K562 (cell line): ENCODE results near the gene VSTM5. TPM values are rescaled to one million over a fixed set of nuclear protein-coding genes. Genes with fewer than 3 reads are reported as not detected.
A peak's percentile ranks its signal among the peaks of the same experiment; 100 is the strongest.

Source experiments
- ATAC-seq: fragments of 200-7000 bp; cut with Tn5 transposase; 3 replicates; pipeline ENCODE4 v1.9.1; 2020; ENCODE audit warnings: moderate library complexity
- BruUV-seq: library from RNA; stranded (reverse); fragments of 400-500 nt; replicated peaks from 2 replicates; lab custom pipeline; 2021; lab: Mats Ljungman, UMichigan
- CTCF ChIA-PET: fragments of 300-600 bp; formaldehyde crosslinking; extraction: SDS; loops from one replicate; lab custom pipeline; 2021; ENCODE audit warnings: low intra/inter-chr PET ratio; lab: Yijun Ruan, JAX
- POLR2A ChIA-PET: fragments of 300-600, 350-650 bp; sonication (Branson Sonifier 250); formaldehyde crosslinking; extraction: SDS; loops from one replicate; lab custom pipeline; 2021; ENCODE audit warnings: antibody characterized with exemption, inconsistent platforms; lab: Yijun Ruan, JAX
- DNase-seq, 4 experiments: peaks; one replicate each; pipeline versions ENCODE4 v3.0.0 to v3.0.0-alpha.2; 2011 to 2018; ENCODE audit warnings: low spot score in 3 of 4, mixed read lengths in 3 of 4; ENCODE audit errors: extremely low read depth in 1 of 4
- FAIRE-seq: peaks from 2 replicates; lab custom pipeline; 2011; peaks lifted over from hg19 to GRCh38; lab: Jason Lieb, UNC
- H2AFZ ChIP-seq: 2 replicates; pipeline ENCODE4 v1.6.0; 2011; ENCODE audit warnings: low read depth, low read length, control low read depth, inconsistent platforms
- H3K27ac ChIP-seq: fragments of 200-600 bp; 3 replicates; pipeline ENCODE4 v1.8.0; 2011; ENCODE audit warnings: low read depth, mild to moderate bottlenecking, control low read depth, inconsistent platforms, low read length, moderate library complexity, mixed read lengths; ENCODE audit errors: extremely low read depth
- H3K27me3 ChIP-seq, 2 experiments: fragments of 300-600 bp in 1 of 2; 2 replicates in 1 of 2; 3 replicates in 1 of 2; pipeline versions ENCODE4 v1.6.0 to v1.8.0; 2011; ENCODE audit warnings: inconsistent platforms in 2 of 2, low read length in 2 of 2, mild to moderate bottlenecking in 1 of 2, mixed read lengths in 1 of 2, moderate library complexity in 1 of 2; ENCODE audit not compliant: control insufficient read depth in 2 of 2, insufficient read depth in 2 of 2
- H3K36me3 ChIP-seq: fragments of 300-600 bp; 3 replicates; pipeline ENCODE4 v1.8.0; 2011; ENCODE audit warnings: mild to moderate bottlenecking, low read length, inconsistent platforms; ENCODE audit not compliant: control insufficient read depth, insufficient read depth
- H3K4me1 ChIP-seq, 2 experiments: fragments of 200-600 bp in 1 of 2; replicated peaks in 1 of 2; 2 replicates in 1 of 2; 3 replicates in 1 of 2; pipeline versions ENCODE4 v1.5.1 to v1.8.0; 2011; ENCODE audit warnings: inconsistent platforms in 2 of 2, low read length in 2 of 2, mild to moderate bottlenecking in 1 of 2, mixed read lengths in 1 of 2, moderate library complexity in 1 of 2; ENCODE audit not compliant: control insufficient read depth in 2 of 2, insufficient read depth in 2 of 2
- H3K4me2 ChIP-seq: 2 replicates; pipeline ENCODE4 v1.6.1; 2011; ENCODE audit warnings: low read length, control low read depth, inconsistent platforms, mixed read lengths; ENCODE audit not compliant: insufficient read depth
- H3K4me3 ChIP-seq: fragments of 200-600 bp; sonication (generic), shearing (Covaris generic); 2 replicates; pipeline ENCODE4 v1.5.1; 2016; ENCODE audit warnings: control low read depth, inconsistent platforms
- H3K79me2 ChIP-seq: fragments of 200-600 bp; 3 replicates; pipeline ENCODE4 v1.8.0; 2011; ENCODE audit warnings: low read length, inconsistent platforms; ENCODE audit not compliant: control insufficient read depth, insufficient read depth
- H3K9ac ChIP-seq, 2 experiments: 2 replicates each; pipeline versions ENCODE4 v1.6.0 to v1.6.1; 2011; ENCODE audit warnings: low read depth in 2 of 2, low read length in 2 of 2, control low read depth in 1 of 2, inconsistent platforms in 1 of 2, mild to moderate bottlenecking in 1 of 2, mixed read lengths in 1 of 2; ENCODE audit not compliant: insufficient read depth in 1 of 2
- H3K9me1 ChIP-seq: one replicate; pipeline ENCODE4 v1.6.0; 2011; ENCODE audit warnings: inconsistent platforms, mild to moderate bottlenecking, low read length, moderate library complexity; ENCODE audit not compliant: control insufficient read depth, insufficient read depth
- H3K9me3 ChIP-seq: replicated peaks from 2 replicates; pipeline ENCODE4 v1.5.1; 2011; ENCODE audit warnings: low read depth, low read length, inconsistent platforms; ENCODE audit not compliant: control insufficient read depth, insufficient read depth
- H4K20me1 ChIP-seq: replicated peaks from 2 replicates; pipeline ENCODE4 v1.6.1; 2011; ENCODE audit warnings: low read length, inconsistent platforms, mixed read lengths; ENCODE audit not compliant: control insufficient read depth, insufficient read depth
- ATF2 ChIP-seq: sonication (generic); formaldehyde crosslinking; IDR thresholded peaks from 2 replicates; pipeline ENCODE4 v1.8.1; 2022; ENCODE audit warnings: missing genetic modification reagents
- BCOR ChIP-seq: fragments of 450-650 bp; IDR thresholded peaks from 2 replicates; pipeline ENCODE4 v1.6.1; 2016
- CXXC5 ChIP-seq: fragments of 250-450 bp; sonication (Bioruptor Pico); IDR thresholded peaks from 2 replicates; pipeline ENCODE4 v1.8.0; 2022; ENCODE audit warnings: inconsistent platforms, mild to moderate bottlenecking, moderate library complexity
- E2F5 ChIP-seq: sonication (generic); formaldehyde crosslinking; IDR thresholded peaks from 2 replicates; pipeline ENCODE4 v1.8.0; 2022; ENCODE audit warnings: mild to moderate bottlenecking, missing genetic modification reagents
- MAX ChIP-seq: sonication (generic); formaldehyde crosslinking; IDR thresholded peaks from 2 replicates; pipeline ENCODE4 v1.9.0; 2022; ENCODE audit warnings: mild to moderate bottlenecking, missing genetic modification reagents
- NR2F6 ChIP-seq: fragments of 450-650 bp; formaldehyde crosslinking; IDR thresholded peaks from 2 replicates; pipeline ENCODE4 v1.4.0; 2020; ENCODE audit warnings: mild to moderate bottlenecking
- RB1 ChIP-seq: fragments of 450-650 bp; IDR thresholded peaks from 2 replicates; pipeline ENCODE4 v1.6.1; 2017; ENCODE audit warnings: low read depth, mild to moderate bottlenecking
- TEAD4 ChIP-seq, 2 experiments: sonication (generic) in 1 of 2; formaldehyde crosslinking in 1 of 2; IDR thresholded peaks; 2 replicates each; pipeline versions ENCODE4 v1.6.1 to v1.8.0; 2012 to 2022; ENCODE audit warnings: borderline replicate concordance in 1 of 2, inconsistent platforms in 1 of 2, low read length in 1 of 2, mild to moderate bottlenecking in 1 of 2, missing genetic modification reagents in 1 of 2
- YBX1 ChIP-seq: fragments of 450-650 bp; IDR thresholded peaks from 2 replicates; pipeline ENCODE4 v1.7.1; 2016; ENCODE audit warnings: mild to moderate bottlenecking
- ZBTB5 ChIP-seq: fragments of 450-650 bp; IDR thresholded peaks from 2 replicates; pipeline ENCODE4 v1.6.1; 2017; ENCODE audit warnings: antibody characterized with exemption
- ZKSCAN3 ChIP-seq: fragments of 250-450 bp; sonication (Bioruptor Pico); IDR thresholded peaks from 2 replicates; pipeline ENCODE4 v1.4.0; 2020
- ZNF41 ChIP-seq: fragments of 250-450 bp; sonication (Bioruptor Pico); conservative IDR thresholded peaks from 2 replicates; pipeline ENCODE4 v1.4.0; 2020; ENCODE audit warnings: mild to moderate bottlenecking
- ZNF511 ChIP-seq: sonication (generic); formaldehyde crosslinking; IDR thresholded peaks from 2 replicates; pipeline ENCODE4 v1.8.0; 2022; ENCODE audit warnings: mild to moderate bottlenecking, missing genetic modification reagents
- ZNF551 ChIP-seq: fragments of 250-450 bp; sonication (Bioruptor Pico); IDR thresholded peaks from 2 replicates; pipeline ENCODE4 v1.5.0; 2021; ENCODE audit warnings: mild to moderate bottlenecking, moderate library complexity
- ZNF778 ChIP-seq: fragments of 450-650 bp; formaldehyde crosslinking; IDR thresholded peaks from 2 replicates; pipeline ENCODE4 v1.4.0; 2020; ENCODE audit warnings: mild to moderate bottlenecking, moderate library complexity
- WGBS: fragments of 100-300 bp; shearing (Covaris generic); methylation state at CpG from one replicate; pipeline ENCODE4 v1.1.6; 2016; ENCODE audit warnings: low coverage, mixed read lengths; ENCODE audit not compliant: insufficient coverage; ENCODE audit errors: missing lambda C conversion rate; 5-methylcytosine and 5-hydroxymethylcytosine counted together
- in situ Hi-C: fragments of 300-500 bp; cut with MboI; formaldehyde crosslinking; loops from 4 replicates; pipeline ENCODE4 v1.15.0; 2018; ENCODE audit warnings: inconsistent platforms, mixed read lengths
- intact Hi-C: fragments of 100-400 bp; cut with micrococcal nuclease; formaldehyde crosslinking; loops from 2 replicates; pipeline ENCODE4 v1.14.2; 2022
- polyA plus RNA-seq, 8 experiments: library from polyadenylated mRNA; depleted of rRNA in 4 of 8; stranded (reverse) in 5 of 8; unstranded in 3 of 8; fragments of >200 nt; fragmentation: Nextera tagmentation in 2 of 8; fragmentation: Illumina TruSeq in 1 of 8; extraction: Ambion mirVana in 2 of 8; extraction: Trizol in 1 of 8; gene quantifications; 2 replicates each; pipeline versions ENCODE4 v1.2.1 to v1.2.3, GENCODE V29; 2011 to 2014; ENCODE audit warnings: inconsistent platforms in 1 of 8, missing spikeins in 1 of 8
- total RNA-seq, 7 experiments: library from RNA; depleted of rRNA in 6 of 7; stranded (reverse); fragments of >200 nt in 6 of 7; fragmentation: Illumina TruSeq in 2 of 7; extraction: Trizol in 2 of 7; gene quantifications; 2 replicates each; pipeline versions ENCODE4 v1.2.1 to v1.2.3, GENCODE V29; 2011 to 2021; ENCODE audit warnings: low replicate concordance in 1 of 7

Gene VSTM5
- total and polyA plus RNA-seq, 9 of the 15 experiments (the other 6 are each of a cell fraction or from before 2014, with no cell fraction given): 0.01 TPM; not detected in 8

- TF ChIP-seq CXXC5 (CRISPR knock-in tag) (peak; percentile 53), ZNF778 (CRISPR knock-in tag) (no peak), ZNF551 (no peak), NR2F6 (CRISPR knock-in tag) (no peak), TEAD4 (IDR thresholded peaks at IDR 0.05; ENCODE audit: low read length) (peak; percentile 45; the same call in 1 of the 2 replicates), TEAD4 (CRISPR knock-in tag; IDR thresholded peaks at IDR 0.05; ENCODE audit: borderline replicate concordance) (no peak)
- TF ChIP-seq, all 486 proteins: peak for 16
These were observed 446 bp downstream of the VSTM5 start (continued) for GRCh38 chr11:93849751-93850593.

- 45% methylated on average over 4 of the region's 5 CpGs for WGBS
- no peak for DNase-seq
- H3K79me2 ChIP-seq: no peaks in the 10 kb centered on the region
- H3K9me1 ChIP-seq: no peaks in the 10 kb centered on the region
- in situ Hi-C loops: no loop called here
- no TSS peak for BruUV-seq
- H3K9ac ChIP-seq: no peak overlapping the region
- no peak for ATAC-seq
- ChIA-PET POLR2A (no interaction called here), CTCF (no interaction called here)
- 0 out of 2 replicates have a peak, but pooled peaks cover 4% of the 10 kb centered on the region for H4K20me1 ChIP-seq
- no peak overlapping the region for H3K4me3 ChIP-seq
- intact Hi-C loops: no loop called here
- H3K27ac ChIP-seq: no peak overlapping the region
- no peaks in the 10 kb centered on the region for H3K36me3 ChIP-seq
- peaks cover 12 to 51% of the 10 kb centered on the region in 2 experiments; a peak in 4 of 5 replicates for H3K27me3 ChIP-seq
- peaks cover 4 to 10% of the 10 kb centered on the region in 2 experiments; a peak in 2 of 5 replicates for H3K4me1 ChIP-seq
- no peak overlapping the region; the same call in 1 of the 2 replicates for H3K4me2 ChIP-seq
- peak; percentile 29 for FAIRE-seq
- H3K9me3 ChIP-seq: no peaks in the 10 kb centered on the region
- H2AFZ ChIP-seq: no peak overlapping the region
- no peak for TF ChIP-seq E2F5
- no peak for TF ChIP-seq BCOR
- TF ChIP-seq ZNF41: no peak
- TF ChIP-seq ZNF511 (CRISPR knock-in tag): no peak
- TF ChIP-seq ATF2 (CRISPR knock-in tag): no peak
- no peak for TF ChIP-seq ZBTB5
- no peak for TF ChIP-seq RB1
- no peak for TF ChIP-seq YBX1
- no peak for TF ChIP-seq MAX (CRISPR knock-in tag)
- TF ChIP-seq ZKSCAN3 (CRISPR knock-in tag): no peak
These were observed 1.2 kb downstream of the VSTM5 start for GRCh38 chr11:93849201-93849600.
